Measurements from ENCODE around the gene PRRC2A.

DNA sequence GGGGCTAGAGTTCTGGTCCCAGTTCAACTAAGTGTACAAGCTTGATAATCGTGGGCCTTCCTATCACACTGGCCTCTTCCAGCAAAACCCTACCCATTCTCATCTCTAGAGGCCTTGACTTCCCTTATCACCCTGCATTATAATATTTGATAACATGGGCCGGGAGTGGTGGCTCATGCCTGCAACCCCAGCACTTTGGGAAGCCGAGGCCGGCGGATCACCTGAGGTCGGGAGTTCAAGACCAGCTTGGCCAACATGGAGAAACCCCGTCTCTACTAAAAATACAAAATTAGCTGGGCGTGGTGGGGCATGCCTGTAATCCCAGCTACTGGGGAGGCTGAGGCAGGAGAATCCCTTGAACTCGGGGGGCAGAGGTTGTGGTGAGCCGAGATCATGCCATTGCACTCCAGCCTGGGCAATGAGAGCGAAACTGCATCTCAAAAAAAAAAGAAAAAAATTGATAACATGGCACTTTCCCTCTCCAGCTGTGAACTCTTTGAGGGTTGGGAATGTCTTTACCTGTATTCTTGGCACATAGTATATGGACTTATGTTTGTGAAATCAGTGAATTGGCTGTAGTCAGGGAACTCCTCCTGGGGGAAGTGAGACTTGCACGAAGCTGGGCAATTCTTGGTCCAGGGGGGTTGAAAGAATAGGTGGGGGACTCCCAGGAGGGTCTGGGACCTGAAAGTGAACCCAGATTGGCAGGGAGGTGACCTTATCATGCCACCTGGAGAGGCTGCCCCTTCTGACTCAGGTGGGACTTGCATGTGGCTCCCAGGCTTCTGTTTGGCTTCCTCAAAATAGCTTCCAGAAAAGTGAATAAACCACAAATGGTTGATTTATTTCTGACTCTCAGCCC lies 41.0 kb downstream of the PRRC2A start:
- TF ChIP-seq POLR2A (IDR thresholded peaks at IDR 0.05), result no peak
- no peak for TF ChIP-seq CTCF (IDR thresholded peaks at IDR 0.05)
- no peak for TF ChIP-seq POLR2AphosphoS5 (IDR thresholded peaks at IDR 0.05)
